ENCODE results near the gene MAP2K1.

GRCh38 chr15:66456211-66456610, 69.5 kb downstream of the MAP2K1 start:
- no peak for TF ChIP-seq CTCF (IDR thresholded peaks at IDR 0.05; ENCODE audit: low read depth, low read length, poor library complexity, severe bottlenecking)
- no peak for TF ChIP-seq EZH2phosphoT487 (IDR thresholded peaks at IDR 0.05; ENCODE audit: borderline replicate concordance, low read length)
